GM19395 (cell line): ENCODE data around the gene AGPAT1.
"Not testable (repeated sequence)": the region's sequence is repeated elsewhere in the genome, so short reads cannot be mapped to it uniquely, and the experiment has no call there.

Source experiments
- ATAC-seq: cut with Tn5 transposase; IDR thresholded peaks from one replicate; pipeline ENCODE4 v1.9.1; 2021; ENCODE audit warnings: mild to moderate bottlenecking, moderate library complexity; ENCODE audit not compliant: unreplicated experiment

The AGPAT1 gene

GRCh38 chr6:32175711-32176475, at the start of gene AGPAT1:
AGPAT1 (minus strand) TSS chr6:32176084; CDS start chr6:32171496, 4,588 bp downstream.
- ATAC-seq, result peak; percentile 40

- no peak for ATAC-seq
Observed at GRCh38 chr6:32224696-32225095, 48.8 kb upstream of the AGPAT1 start.

- no peak for ATAC-seq
Observed at GRCh38 chr6:32223258-32224235, 47.7 kb upstream of the AGPAT1 start, which contains the start of gene NOTCH4. NOTCH4 (minus strand) TSS chr6:32224067; CDS start chr6:32223928, 139 bp downstream.

GRCh38 chr6:32222333-32223230, 46.7 kb upstream of the AGPAT1 start:
- ATAC-seq, result no peak

GRCh38 chr6:32220021-32220420, 44.1 kb upstream of the AGPAT1 start:
- no peak for ATAC-seq

GRCh38 chr6:32218167-32218566, 42.3 kb upstream of the AGPAT1 start:
- ATAC-seq, result no peak

- ATAC-seq, result no peak
Observed at GRCh38 chr6:32216998-32217397, 41.1 kb upstream of the AGPAT1 start.

- no peak for ATAC-seq
Observed at GRCh38 chr6:32216285-32216684, 40.4 kb upstream of the AGPAT1 start.

- ATAC-seq, result no peak
Observed at GRCh38 chr6:32215617-32216016, 39.7 kb upstream of the AGPAT1 start.

GRCh38 chr6:32214126-32214525, 38.2 kb upstream of the AGPAT1 start:
- no peak for ATAC-seq

GRCh38 chr6:32213649-32214048, 37.8 kb upstream of the AGPAT1 start:
- ATAC-seq, result no peak

GRCh38 chr6:32212076-32212760, 36.3 kb upstream of the AGPAT1 start:
- no peak for ATAC-seq

GRCh38 chr6:32211432-32211831, 35.5 kb upstream of the AGPAT1 start:
- ATAC-seq, result not testable (repeated sequence)

- ATAC-seq, result no peak
Observed at GRCh38 chr6:32210191-32210601, 34.3 kb upstream of the AGPAT1 start.

GRCh38 chr6:32208996-32209395, 33.1 kb upstream of the AGPAT1 start:
- ATAC-seq, result no peak

- ATAC-seq, result no peak
Observed at GRCh38 chr6:32204268-32204715, 28.4 kb upstream of the AGPAT1 start.

GRCh38 chr6:32203426-32204267, 27.8 kb upstream of the AGPAT1 start:
- no peak for ATAC-seq

GRCh38 chr6:32202186-32202585, 26.3 kb upstream of the AGPAT1 start:
- no peak for ATAC-seq
